Measurements from ENCODE around the gene NIN.

The NIN gene

GRCh38 chr14:50792051-50792477 is 38.9 kb downstream of the NIN start:
- DNase-seq = peak in 1 of 56 donors; percentile 36

- DNase-seq = no peak
These were observed 39.8 kb downstream of the NIN start for GRCh38 chr14:50791201-50791600.

- DNase-seq = no peak
These were observed 40.4 kb downstream of the NIN start for GRCh38 chr14:50790589-50790988.

GRCh38 chr14:50786751-50787464 is 44.1 kb downstream of the NIN start:
- no peak for DNase-seq

- DNase-seq = peak in 4 of 56 donors; percentile 9 to 31 (median 26)
These were observed 45.4 kb downstream of the NIN start for GRCh38 chr14:50785457-50786063.

- DNase-seq = no peak
These were observed 46.1 kb downstream of the NIN start for GRCh38 chr14:50784683-50785456.

- DNase-seq = no peak
These were observed 47.4 kb downstream of the NIN start for GRCh38 chr14:50783563-50783962.

- DNase-seq = no peak
These were observed 50.6 kb downstream of the NIN start for GRCh38 chr14:50780393-50780792.

GRCh38 chr14:50778721-50779483 is 52.1 kb downstream of the NIN start:
- DNase-seq = no peak

- DNase-seq = no peak
These were observed 54.4 kb downstream of the NIN start for GRCh38 chr14:50776522-50776921.

GRCh38 chr14:50775357-50775756 is 55.6 kb downstream of the NIN start:
- DNase-seq = no peak

GRCh38 chr14:50774542-50775267 is 56.3 kb downstream of the NIN start:
- DNase-seq = peak in 1 of 56 donors; percentile 13

GRCh38 chr14:50773632-50774541 is 57.1 kb downstream of the NIN start:
- peak in 26 of 56 donors; percentile 10 to 74 (median 36) for DNase-seq

GRCh38 chr14:50772412-50772811 is 58.5 kb downstream of the NIN start:
- no peak for DNase-seq

GRCh38 chr14:50770586-50770985 is 60.4 kb downstream of the NIN start:
- DNase-seq = no peak

- peak in 1 of 56 donors; percentile 10 for DNase-seq
These were observed 61.0 kb downstream of the NIN start for GRCh38 chr14:50769863-50770500.

- no peak for DNase-seq
These were observed 62.3 kb downstream of the NIN start for GRCh38 chr14:50768680-50769079.

GRCh38 chr14:50766338-50766886 is 64.5 kb downstream of the NIN start:
- DNase-seq = no peak
